ENCODE results near the gene TAC4. TPM values are rescaled to one million over a fixed set of nuclear protein-coding genes. Genes with fewer than 3 reads are reported as not detected.

Gene TAC4
- total and polyA plus RNA-seq, 4 donors = not detected

- no peaks in the 10 kb centered on the region for H3K27me3 ChIP-seq (ENCODE audit: control insufficient read depth in 4 of 4, insufficient read depth in 4 of 4, low read length in 3 of 4)
- H3K9me3 ChIP-seq (ENCODE audit: control insufficient read depth in 4 of 4, low read length in 3 of 4) = no peaks in the 10 kb centered on the region
- no peak overlapping the region for H3K4me3 ChIP-seq (ENCODE audit: low read depth in 1 of 3, low read length in 3 of 3)
- no peak for DNase-seq (ENCODE audit: low spot score)
- H3K4me1 ChIP-seq (ENCODE audit: control insufficient read depth in 4 of 4, insufficient read depth in 4 of 4, low read length in 3 of 4) = no peaks in the 10 kb centered on the region
- no peak for TF ChIP-seq GABPA (IDR thresholded peaks at IDR 0.05 in 1 of 2, conservative IDR thresholded peaks at IDR 0.05 in 1 of 2)
- TF ChIP-seq NR2F2 (IDR thresholded peaks at IDR 0.05) = no peak
- no peak for TF ChIP-seq HNF4G (IDR thresholded peaks at IDR 0.05)
- H3K36me3 ChIP-seq (ENCODE audit: control insufficient read depth in 4 of 4, insufficient read depth in 3 of 4, low read depth in 1 of 4, low read length in 3 of 4) = peaks cover 6 to 73% (median 70%) of the 10 kb centered on the region in 4 donors
- WGBS = 94% methylated on average over 1 of the region's 1 CpG
- H3K9ac ChIP-seq (ENCODE audit: low read depth in 1 of 2, low read length in 2 of 2) = no peak overlapping the region
- no peak overlapping the region for H3K27ac ChIP-seq (ENCODE audit: low read depth in 1 of 2, low read length in 2 of 2)
Observed at GRCh38 chr17:49821916-49822315, 26.0 kb downstream of the TAC4 start.

- Histone ChIP-seq H3K36me3 (ENCODE audit: control insufficient read depth in 4 of 4, insufficient read depth in 3 of 4, low read depth in 1 of 4, low read length in 3 of 4) (peaks cover 6 to 72% (median 67%) of the 10 kb centered on the region in 4 donors), H3K9ac (ENCODE audit: low read depth in 1 of 2, low read length in 2 of 2) (no peak overlapping the region), H3K4me1 (ENCODE audit: control insufficient read depth in 4 of 4, insufficient read depth in 4 of 4, low read length in 3 of 4) (no peaks in the 10 kb centered on the region), H3K27ac (ENCODE audit: low read depth in 1 of 2, low read length in 2 of 2) (no peak overlapping the region), H3K9me3 (ENCODE audit: control insufficient read depth in 4 of 4, low read length in 3 of 4) (no peaks in the 10 kb centered on the region), H3K27me3 (ENCODE audit: control insufficient read depth in 4 of 4, insufficient read depth in 4 of 4, low read length in 3 of 4) (no peaks in the 10 kb centered on the region), H3K4me3 (ENCODE audit: low read depth in 1 of 3, low read length in 3 of 3) (no peak overlapping the region)
- WGBS = 92% methylated on average over 2 of the region's 2 CpGs
- no peak for DNase-seq (ENCODE audit: low spot score)
- TF ChIP-seq EGR1 (IDR thresholded peaks at IDR 0.05; ENCODE audit: low read depth in 2 of 2) (no peak), MAX (IDR thresholded peaks at IDR 0.05) (no peak), JUND (IDR thresholded peaks at IDR 0.05) (no peak), REST (IDR thresholded peaks at IDR 0.05) (no peak), CTCF (IDR thresholded peaks at IDR 0.05; ENCODE audit: low read depth, low read length, missing input control) (no peak), YY1 (IDR thresholded peaks at IDR 0.05) (no peak), NR2F2 (IDR thresholded peaks at IDR 0.05) (no peak), HNF4A (conservative IDR thresholded peaks at IDR 0.05) (no peak), FOXA1 (IDR thresholded peaks at IDR 0.05) (no peak), TAF1 (conservative IDR thresholded peaks at IDR 0.05) (no peak), RXRA (IDR thresholded peaks at IDR 0.05) (no peak), GABPA (IDR thresholded peaks at IDR 0.05 in 1 of 2, conservative IDR thresholded peaks at IDR 0.05 in 1 of 2) (no peak), FOXA2 (IDR thresholded peaks at IDR 0.05) (no peak), RAD21 (IDR thresholded peaks at IDR 0.05) (no peak), HNF4G (IDR thresholded peaks at IDR 0.05) (no peak), SP1 (IDR thresholded peaks at IDR 0.05) (no peak), ATF3 (IDR thresholded peaks at IDR 0.05) (no peak)
Observed at GRCh38 chr17:49821466-49821865, 26.4 kb downstream of the TAC4 start.
